Hematopoietic multipotent progenitor cell treated with erythropoietin and hydrocortisone succinate and interleukin-3 and kit ligand, for 6 days (in vitro differentiated cells): ENCODE measurements around the gene SHROOM1.
"Not testable (repeated sequence)": the region's sequence is repeated elsewhere in the genome, so short reads cannot be mapped to it uniquely, and the experiment has no call there.

Source experiments
- DNase-seq: peaks from one replicate; pipeline ENCODE4 v3.0.0-alpha.2; 2015

SHROOM1 gene

DNA sequence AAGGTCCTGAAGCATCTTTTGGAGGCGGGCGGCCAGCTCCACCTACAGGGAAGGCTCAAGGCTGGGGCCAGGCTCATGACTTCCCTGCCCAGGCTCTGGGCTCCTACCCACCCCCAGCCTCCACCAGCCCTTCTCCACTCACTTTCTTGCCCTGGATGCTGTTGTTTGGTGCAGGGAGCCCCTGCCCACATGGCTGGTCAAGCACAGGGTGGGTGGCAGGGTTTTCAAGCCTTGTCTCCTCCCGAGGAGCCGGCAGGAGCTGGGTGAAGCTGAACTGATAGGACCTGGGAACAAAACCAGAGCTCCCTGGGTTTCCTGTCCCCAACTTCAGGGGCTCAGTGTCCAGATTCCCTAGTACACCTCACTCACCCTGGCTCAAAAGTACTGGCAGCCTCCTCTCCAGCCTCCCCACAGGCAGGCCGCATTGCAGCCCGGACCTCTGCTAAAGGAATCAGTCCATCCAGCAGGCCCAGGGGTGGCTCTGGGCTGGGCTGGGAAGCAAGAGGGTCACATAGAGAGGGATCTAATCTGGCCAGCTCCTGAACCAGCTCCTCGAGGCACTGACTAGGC lies 6.9 kb downstream of the SHROOM1 start:
- DNase-seq = peak; percentile 42

DNA sequence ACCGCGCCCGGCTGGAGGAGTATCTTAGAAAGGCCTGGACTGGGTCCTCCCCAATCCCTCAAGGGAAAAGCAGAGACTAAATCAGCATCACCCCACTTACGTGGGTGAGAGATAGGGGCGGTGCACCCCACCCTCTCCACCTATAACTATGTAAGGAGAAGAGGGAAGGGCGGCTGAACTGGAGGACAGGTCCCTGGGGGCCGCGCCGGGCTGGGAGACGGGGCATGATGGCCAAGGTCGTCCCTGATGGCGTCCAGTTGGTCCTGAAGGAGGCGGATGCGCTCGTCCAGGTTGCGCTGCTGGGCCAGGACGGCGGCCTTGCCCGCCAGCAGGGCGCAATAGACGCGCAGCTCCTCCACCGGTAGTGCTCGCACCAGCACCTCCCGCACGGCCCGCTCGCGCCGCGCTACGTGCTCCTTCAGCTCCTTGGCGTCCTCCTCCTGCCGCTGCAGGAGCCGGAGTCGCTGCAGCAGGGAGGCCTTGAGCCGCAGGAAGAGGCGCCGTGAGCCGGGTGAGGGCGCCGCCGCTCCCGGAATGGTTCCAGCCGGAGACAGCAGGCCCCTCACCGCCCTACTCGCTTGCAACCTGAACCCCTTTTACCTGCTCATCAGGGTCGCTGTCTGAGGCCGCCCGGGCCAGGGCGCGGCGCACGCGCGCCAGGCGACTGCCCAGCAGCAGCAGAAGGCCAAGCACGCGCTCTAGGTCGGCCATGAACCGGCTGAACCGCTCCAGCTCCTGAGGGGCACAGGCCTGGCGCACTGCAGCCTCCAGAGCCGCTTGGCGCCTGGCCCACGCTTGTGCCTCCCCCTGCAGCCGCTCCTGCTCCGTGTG lies 7.6 kb downstream of the SHROOM1 start:
- peak; percentile 51 for DNase-seq

DNA sequence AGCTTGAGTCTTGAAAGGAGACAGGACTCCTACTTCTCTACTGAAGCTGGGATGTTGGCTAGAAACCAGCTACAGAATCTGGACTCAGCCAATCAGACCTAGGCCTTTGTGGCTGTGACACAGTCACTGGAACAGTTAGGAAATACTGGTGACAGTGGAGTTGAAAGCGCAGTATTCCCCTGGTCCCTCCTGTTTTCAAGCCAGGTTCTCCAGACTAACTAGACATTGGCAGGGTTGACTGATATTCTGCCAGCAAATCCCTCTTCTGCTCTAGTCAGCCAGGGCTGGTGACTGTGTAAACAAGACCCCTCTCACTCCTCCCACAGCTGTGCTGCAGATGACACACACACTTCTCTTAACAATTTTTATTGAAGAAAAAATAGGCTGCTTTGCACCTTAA lies 8.7 kb downstream of the SHROOM1 start:
- no peak for DNase-seq

DNA sequence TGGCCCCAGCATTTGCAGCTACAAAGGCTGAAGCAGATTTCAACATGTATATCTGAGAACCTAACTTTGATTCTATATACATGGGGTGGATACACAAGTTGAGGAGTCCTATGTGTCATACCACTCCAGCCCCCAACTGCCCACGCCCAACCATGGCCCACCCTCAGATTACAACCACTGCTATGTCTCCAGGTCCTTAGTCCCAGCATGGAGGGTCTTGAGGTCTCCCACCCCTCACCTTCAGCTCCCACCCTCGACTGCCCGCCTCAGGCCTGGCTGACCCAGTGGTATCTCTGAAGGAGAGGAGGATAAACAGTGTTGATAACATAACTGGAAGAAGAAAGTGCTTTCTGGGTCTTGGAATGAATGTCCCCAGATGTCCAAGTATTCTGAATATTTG lies 9.1 kb downstream of the SHROOM1 start:
- no peak for DNase-seq

DNA sequence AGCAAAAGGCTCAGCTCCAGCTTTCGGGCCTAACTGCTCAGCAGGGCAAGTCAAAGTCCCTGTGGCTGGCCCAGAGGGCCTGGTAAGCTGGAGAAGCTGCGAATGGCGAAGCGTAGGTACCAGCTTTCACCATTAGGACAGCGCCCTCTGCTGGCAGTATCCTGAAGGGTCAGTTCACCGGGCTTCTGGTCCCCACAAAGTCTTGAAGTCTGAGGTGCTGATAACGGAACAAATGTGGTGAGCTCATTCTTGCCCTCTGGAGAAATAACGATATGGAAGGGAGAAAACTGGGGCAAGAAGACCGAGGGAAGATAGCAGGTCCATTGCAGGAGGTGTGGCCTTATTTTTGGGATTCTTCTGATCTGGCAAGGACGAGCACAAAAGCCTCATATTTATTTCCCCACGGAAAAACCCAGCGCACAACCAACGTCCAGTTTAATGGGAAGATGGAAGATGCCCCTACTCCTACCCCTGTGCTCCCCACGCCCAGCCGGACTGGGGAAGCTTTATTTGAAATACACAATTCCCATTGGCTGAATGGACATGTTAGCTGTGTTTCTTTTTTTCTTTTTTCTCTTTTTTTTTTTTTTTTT lies 10.2 kb downstream of the SHROOM1 start:
- peak; percentile 98 for DNase-seq

DNA sequence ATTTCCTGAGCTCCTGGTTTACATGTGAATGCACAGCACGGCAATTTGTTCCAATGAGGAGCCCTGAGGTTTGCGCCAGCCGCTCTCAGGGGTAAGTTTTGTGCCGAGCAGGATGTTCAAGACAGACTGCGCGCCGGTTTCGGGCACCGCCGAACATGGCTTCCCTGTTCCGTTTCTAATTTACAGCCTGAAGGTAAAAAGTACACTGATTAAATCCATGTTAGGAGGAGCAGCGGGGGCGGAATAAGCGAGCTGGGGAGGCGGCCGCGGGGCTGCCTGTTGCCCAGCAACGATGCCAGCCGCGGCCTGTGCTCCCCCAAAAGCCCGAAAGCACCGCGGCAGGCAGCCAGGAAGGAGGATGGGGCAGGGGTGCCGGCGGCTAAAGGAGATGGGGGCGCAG lies 11.0 kb downstream of the SHROOM1 start:
- DNase-seq = no peak

DNA sequence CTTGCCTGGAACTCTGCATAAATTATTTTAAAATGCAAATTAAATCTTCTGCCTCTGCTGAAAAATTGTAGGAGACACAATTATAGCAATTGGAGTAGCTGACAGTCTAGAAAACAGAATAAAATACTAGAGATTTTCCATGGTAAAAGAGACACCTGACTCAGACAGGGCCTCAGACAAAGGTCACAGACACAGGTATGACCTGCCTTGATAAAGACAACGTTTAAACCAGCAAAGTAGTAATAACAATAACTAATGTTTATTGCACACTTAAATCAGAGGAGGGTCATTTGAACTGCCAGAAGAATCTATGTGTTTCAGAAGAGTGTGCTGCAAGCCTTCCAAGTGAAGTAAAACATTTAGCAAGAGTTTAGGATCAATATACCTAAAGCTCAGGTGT lies 13.4 kb downstream of the SHROOM1 start:
- no peak for DNase-seq

DNA sequence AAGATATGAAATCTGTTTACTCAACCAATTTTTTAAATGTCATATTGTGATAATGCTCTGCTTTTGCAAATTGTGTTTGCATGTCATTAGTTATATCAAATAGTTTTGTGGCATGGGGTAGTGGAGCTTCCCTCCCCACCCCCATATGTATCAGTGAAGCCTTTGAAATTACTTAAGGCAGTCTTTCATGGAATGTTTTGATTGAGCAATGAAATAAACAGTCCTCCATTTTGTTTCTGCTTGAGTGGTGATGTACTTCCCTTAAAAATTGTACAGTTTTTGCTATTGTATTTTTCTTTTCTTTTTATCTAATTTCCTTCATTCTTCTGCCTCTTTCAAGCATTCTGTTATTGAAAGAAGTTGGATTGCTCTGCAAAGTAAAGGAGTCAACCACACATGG lies 13.9 kb downstream of the SHROOM1 start:
- no peak for DNase-seq

DNA sequence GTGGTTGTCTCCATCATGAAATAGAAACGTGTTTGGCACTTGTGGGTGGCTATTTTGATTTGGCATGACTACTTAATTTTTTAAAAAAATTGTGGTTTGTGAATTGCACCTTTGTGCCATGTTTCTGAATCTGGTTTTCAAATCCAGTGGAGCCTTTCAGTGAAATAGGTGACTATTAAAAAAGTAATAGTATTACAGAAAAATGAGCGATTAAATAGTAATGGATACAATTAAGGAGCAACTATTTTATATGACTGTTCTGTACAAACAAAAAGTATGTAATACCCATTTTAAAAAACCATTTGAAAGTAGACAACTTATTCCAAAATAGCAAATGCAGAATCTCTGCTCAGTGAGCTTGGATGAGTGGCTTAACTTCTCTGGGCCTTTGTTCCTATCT lies 14.4 kb downstream of the SHROOM1 start:
- no peak for DNase-seq

DNA sequence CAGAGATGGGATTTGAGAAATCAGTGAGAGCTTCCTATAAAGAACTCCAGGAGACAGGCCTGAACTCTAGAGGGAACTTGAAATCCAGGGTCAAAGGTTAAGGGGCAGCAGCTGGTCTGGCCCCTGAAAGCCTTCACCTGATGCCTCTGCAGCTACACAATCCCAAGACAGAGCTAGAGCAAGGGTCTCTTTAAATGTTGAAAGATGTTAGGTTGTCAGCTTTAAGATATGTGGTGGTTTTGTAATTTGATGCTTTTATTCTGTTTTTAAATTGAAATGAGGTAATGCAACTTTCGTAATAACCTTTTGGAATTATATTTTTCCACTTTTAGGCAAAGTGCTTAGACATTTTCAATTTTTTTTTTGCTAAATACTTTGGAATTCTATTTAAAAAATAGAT lies 15.0 kb downstream of the SHROOM1 start:
- no peak for DNase-seq

DNA sequence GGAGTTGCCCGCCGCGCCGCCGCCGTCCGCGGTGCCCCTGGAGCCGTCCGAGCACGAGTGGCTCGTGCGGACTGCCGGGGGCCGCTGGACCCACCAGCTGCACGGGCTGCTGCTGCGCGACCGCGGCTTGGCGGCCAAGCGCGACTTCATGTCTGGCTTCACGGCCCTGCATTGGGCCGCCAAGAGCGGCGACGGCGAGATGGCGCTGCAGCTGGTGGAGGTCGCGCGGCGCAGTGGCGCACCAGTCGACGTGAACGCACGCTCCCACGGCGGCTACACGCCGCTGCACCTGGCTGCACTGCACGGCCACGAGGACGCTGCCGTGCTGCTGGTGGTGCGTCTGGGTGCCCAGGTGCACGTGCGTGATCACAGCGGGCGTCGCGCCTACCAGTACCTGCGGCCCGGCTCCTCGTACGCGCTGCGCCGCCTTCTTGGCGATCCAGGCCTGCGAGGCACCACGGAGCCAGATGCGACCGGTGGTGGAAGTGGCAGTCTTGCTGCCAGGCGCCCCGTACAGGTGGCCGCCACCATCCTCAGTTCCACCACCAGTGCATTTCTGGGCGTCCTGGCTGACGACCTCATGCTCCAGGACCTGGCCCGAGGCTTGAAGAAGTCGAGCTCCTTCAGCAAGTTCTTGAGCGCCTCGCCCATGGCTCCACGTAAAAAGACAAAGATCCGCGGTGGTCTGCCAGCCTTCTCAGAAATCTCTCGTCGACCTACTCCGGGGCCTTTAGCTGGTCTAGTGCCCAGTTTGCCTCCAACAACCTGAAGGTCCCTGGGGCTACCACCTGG lies 15.7 kb downstream of the SHROOM1 start:
- no peak for DNase-seq

DNA sequence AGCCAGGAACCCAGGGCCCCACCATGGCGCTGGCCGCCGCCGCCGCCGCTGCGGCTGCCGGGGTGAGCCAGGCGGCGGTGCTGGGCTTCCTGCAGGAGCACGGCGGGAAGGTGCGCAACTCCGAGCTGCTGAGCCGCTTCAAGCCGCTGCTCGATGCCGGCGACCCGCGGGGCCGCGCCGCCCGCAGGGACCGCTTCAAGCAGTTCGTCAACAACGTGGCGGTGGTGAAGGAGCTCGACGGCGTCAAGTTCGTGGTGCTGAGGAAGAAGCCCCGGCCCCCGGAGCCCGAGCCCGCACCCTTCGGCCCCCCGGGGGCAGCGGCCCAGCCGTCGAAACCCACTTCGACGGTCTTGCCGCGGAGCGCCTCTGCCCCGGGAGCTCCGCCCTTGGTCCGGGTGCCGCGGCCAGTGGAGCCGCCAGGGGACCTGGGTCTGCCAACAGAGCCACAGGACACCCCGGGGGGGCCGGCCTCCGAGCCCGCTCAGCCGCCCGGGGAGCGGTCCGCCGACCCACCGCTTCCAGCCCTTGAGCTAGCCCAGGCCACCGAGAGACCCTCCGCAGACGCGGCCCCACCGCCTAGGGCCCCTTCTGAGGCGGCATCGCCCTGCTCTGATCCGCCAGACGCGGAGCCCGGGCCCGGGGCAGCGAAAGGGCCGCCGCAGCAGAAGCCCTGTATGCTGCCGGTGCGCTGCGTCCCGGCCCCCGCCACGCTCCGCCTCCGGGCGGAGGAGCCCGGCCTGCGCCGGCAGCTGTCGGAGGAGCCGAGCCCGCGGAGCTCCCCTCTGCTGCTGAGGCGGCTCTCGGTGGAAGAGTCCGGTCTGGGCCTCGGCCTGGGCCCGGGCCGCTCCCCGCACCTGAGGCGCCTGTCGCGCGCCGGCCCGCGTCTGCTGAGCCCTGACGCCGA lies 16.6 kb downstream of the SHROOM1 start:
- peak; percentile 35 for DNase-seq

DNA sequence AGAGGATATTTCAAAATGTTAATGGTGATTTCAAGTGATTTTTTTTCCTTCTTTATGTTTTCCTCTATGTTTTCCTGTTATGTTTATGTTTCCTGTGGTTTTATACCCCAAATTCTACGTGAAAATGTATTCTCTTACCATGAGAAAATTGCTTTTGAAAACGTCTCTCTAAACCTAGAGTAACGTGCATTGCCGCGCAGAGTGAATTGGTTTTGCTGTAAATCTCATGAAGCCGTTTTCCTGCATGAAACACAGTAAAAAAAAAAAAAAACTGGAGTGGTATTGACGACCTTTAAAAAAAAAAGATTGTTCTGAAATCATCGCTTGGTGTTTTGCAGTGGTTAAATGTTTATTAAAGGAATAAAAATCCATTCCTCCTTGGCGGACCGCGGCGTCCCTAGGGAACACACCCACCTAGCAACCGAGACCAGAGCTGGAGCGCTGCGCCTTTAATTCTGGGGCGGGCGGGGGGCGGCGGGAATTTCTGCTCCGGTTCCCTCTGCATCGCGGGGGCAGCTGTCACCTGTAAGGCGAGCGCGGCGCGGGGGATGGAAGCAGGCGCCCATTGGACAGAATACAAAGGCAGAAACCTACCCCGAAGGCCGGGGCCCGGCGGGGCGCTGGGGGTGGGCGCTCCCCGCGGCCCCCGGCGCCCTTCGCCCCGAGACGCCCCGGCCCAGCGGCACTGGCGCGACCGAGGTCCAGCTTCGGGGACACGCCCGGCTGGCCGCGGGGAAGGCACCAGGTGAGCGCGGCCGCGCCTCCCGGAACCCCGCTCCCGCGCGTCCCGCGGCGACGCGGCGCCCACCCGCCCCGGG lies 17.5 kb downstream of the SHROOM1 start, which contains the start of gene SOWAHA:
Gene SOWAHA (plus strand): TSS at position 522 of the 818 bp plus-strand sequence. CDS start 320 bp downstream, outside the sequence.
- no peak for DNase-seq

DNA sequence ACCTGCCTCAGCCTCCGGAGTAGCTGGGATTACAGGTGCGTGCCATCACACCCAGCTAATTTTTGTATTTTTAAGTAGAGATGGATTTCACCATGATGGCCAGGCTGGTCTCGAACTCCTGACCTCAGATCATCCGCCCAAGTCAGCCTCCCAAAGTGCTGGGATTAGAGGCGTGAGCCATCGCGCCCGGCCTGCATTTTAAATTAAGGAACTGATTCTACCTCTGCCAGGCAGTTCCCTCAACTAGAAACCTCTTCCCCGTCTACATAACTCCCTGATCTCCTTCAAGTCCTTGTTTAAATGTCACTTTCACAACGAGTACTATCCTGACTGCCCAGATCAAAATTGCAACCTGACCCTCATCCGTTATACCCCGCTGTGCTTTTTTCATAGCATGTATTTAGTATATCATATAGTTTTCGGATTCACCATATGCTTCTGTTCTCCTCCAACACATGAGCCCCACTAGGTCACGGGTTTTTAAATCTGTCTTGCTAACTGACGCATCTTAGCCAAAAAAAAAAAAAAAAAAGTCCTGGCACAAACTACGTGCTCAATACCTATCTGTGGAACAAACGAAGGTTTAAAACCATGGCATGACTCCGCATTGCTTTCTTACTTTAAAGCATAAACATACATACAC lies 18.2 kb downstream of the SHROOM1 start:
- DNase-seq = no peak

DNA sequence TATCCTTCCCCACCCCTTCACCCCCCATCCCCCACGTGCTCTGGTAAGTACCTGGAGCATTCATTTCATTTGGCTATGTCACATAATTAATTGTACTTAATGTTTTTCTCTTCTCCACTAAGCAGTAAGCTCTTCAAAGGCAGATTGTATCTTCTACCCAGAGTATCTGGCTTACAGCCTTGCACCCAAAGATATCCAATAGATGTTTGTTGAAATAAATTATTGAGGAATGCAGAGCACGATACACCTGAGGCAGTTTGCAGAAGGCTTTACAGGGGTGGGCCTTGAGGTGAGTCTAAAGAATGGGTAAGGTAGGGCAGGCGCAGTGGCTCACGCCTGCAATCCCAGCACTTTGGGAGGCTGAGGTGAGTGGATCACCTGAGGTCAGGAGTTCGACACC lies 19.8 kb downstream of the SHROOM1 start:
- DNase-seq = no peak

DNA sequence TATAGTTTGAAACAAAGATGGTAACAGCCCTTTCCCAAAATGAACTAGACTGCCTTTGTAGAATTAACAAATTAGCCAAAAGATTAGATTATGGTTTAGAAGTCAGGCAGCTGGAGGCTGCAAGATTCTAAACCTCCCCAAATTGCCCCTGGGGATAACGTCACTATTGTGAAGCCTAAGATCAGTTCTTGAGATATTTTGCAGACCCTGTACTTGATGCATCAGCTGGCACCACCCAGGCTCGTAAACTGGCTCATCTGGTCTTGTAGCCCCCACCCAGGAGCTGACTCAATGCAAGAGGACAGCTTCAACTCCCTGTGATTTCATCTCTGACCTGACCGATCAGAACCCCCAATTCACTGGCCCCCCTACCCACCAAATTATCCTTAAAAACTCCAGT lies 21.6 kb downstream of the SHROOM1 start:
- DNase-seq = no peak

DNA sequence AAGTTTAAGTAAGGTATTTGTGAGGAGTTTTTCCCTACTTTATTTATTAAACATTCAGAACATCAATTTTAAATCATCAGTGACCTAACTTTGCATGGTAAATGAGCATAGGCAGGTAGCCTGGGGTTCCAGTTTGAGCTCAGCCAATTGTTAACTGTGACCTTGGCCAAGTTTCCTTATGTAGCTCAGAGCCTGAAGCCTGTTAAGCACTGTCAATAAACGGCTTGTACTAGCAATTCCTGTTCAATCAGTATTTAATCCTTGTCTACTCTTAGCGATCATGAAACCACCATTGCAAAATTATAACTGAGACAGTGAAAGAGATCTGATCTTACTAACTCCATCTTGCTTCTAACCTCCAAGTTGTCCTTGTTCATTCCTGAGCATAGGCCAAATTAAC lies 22.0 kb downstream of the SHROOM1 start:
- DNase-seq = no peak

DNA sequence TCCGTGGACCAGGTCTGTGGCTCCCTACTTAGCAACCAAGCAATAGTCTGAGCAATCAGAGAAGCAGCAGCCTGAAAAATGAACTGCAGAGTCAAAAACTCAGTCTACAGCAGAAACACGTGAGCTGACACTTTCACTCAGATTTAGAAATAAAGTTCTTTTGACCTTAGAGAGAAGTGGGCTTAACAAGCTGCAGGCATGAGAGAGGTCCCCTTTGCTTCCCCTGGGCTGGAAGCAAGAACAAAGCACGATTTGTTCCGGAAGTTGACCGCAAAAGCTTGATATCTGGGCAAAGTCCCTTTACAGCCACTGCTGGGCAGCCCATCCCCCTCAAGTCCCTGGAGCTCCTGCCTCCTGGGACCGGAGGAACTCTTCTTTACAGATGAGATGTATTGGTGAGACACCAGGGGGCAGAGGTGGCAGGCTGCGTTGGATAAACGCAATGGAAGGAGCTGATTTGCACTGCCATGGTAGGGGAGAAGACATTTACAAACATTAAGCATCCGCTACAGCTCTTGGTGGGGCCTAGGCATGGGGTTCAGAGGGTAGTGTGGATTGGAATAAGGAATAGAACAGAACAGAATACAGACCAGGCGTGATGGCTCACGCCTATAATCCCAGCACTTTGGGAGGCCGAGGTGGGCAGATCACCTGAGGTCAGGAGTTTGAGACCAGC lies 23.1 kb downstream of the SHROOM1 start:
- DNase-seq = peak; percentile 63

DNA sequence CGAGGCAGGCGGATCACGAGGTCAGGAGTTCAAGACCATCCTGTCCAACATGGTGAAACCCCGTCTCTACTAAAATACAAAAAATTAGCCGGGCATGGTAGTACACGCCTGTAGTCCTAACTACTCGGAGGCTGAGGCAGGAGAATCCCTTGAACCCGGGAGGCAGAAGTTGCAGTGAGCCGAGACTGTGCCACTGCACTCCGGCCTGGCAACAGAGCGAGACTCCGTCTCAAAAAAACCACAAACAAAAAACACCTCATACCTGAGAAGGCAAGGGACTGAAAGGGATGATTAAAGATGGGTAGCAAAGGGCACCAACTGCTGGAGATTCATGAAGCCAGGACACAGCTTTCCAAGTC lies 23.7 kb downstream of the SHROOM1 start:
- DNase-seq = not testable (repeated sequence)

DNA sequence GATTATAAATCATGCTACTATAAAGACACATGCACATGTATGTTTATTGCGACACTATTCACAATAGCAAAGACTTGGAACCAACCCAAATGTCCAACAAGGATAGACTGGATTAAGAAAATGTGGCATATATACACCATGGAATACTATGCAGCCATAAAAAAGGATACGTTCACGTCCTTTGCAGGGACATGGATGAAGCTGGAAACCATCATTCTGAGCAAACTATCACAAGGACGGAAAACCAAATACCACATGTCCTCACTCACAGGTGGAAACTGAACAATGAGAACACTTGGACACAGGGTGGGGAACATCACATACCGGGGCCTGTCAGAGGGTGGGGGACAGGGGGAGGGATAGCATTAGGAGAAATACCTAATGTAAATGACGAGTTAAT lies 24.6 kb downstream of the SHROOM1 start:
- DNase-seq = not testable (repeated sequence)
